Hematopoietic multipotent progenitor cell treated with erythropoietin and hydrocortisone succinate and interleukin-3 and kit ligand, for 17 days (in vitro differentiated cells): ENCODE results near the gene GMDS.

Source experiments
- DNase-seq: peaks from one replicate; pipeline ENCODE4 v3.0.0-alpha.2; 2015; ENCODE audit warnings: low spot score

Gene GMDS

GRCh38 chr6:1832844-1833787, 412.3 kb downstream of the GMDS start:
- DNase-seq, result no peak

GRCh38 chr6:1832358-1832757, 413.0 kb downstream of the GMDS start:
- no peak for DNase-seq

GRCh38 chr6:1827984-1828793, 417.2 kb downstream of the GMDS start:
- DNase-seq, result no peak

GRCh38 chr6:1825926-1826325, 419.5 kb downstream of the GMDS start:
- no peak for DNase-seq

GRCh38 chr6:1825277-1825676, 420.1 kb downstream of the GMDS start:
- no peak for DNase-seq

GRCh38 chr6:1821513-1822183, 423.8 kb downstream of the GMDS start:
- no peak for DNase-seq

- DNase-seq, result no peak
Observed at GRCh38 chr6:1821164-1821512, 424.3 kb downstream of the GMDS start.

GRCh38 chr6:1820714-1821113, 424.7 kb downstream of the GMDS start:
- DNase-seq, result no peak

- no peak for DNase-seq
Observed at GRCh38 chr6:1820165-1820564, 425.2 kb downstream of the GMDS start.

GRCh38 chr6:1819007-1819406, 426.4 kb downstream of the GMDS start:
- DNase-seq, result no peak

GRCh38 chr6:1817033-1817761, 428.2 kb downstream of the GMDS start:
- no peak for DNase-seq

GRCh38 chr6:1815827-1816452, 429.5 kb downstream of the GMDS start:
- DNase-seq, result no peak

- no peak for DNase-seq
Observed at GRCh38 chr6:1814279-1814678, 431.1 kb downstream of the GMDS start.

GRCh38 chr6:1812487-1812886, 432.9 kb downstream of the GMDS start:
- DNase-seq, result no peak

GRCh38 chr6:1812034-1812433, 433.4 kb downstream of the GMDS start:
- DNase-seq, result no peak

- DNase-seq, result no peak
Observed at GRCh38 chr6:1810880-1811279, 434.5 kb downstream of the GMDS start.

- DNase-seq, result no peak
Observed at GRCh38 chr6:1809291-1809988, 436.0 kb downstream of the GMDS start.

- no peak for DNase-seq
Observed at GRCh38 chr6:1806935-1807334, 438.5 kb downstream of the GMDS start.

GRCh38 chr6:1802491-1803395, 442.7 kb downstream of the GMDS start:
- no peak for DNase-seq

GRCh38 chr6:1801401-1801800, 444.0 kb downstream of the GMDS start:
- no peak for DNase-seq
